ENCODE data around the gene ZNF154.

ZNF154 gene

GRCh38 chr19:57672466-57672865, 36.5 kb downstream of the ZNF154 start:
- no peak for DNase-seq

DNA sequence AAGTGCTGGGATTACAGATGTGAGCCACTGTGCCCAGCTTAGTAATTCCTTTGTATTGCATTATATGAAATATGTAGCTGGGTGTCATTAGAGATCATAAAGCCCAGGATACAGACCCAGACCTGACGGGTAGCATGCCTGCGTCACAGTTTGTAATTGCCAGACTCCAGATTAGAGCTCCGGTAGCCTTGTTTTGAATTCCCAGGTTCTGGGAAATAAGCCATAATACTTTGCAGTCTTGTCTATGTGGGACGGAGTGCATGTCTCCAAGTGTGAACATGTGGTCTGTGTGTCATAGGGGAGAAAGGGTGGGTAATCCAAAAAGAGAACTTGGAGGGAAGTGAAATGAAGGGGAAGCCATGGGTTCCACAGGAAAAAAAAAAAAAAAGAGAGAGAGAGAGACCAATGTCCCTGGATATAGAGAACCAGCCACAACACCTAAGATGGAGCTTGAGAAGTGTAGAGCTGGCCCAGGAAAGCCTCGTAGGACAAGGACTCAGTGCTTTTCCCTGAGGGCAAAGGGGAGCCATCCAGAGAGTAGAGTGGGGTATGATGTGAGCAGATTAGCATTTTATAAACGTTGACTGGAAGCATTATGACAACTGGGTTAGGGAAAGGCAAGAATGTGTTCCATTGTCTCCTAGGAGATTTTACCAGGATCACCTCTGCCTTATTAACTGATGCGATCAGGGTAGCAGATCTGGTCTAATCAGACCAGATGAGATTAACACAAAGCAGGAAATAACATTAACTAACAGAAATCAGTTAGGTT, 37.7 kb downstream of the ZNF154 start:
- no peak for DNase-seq

DNA sequence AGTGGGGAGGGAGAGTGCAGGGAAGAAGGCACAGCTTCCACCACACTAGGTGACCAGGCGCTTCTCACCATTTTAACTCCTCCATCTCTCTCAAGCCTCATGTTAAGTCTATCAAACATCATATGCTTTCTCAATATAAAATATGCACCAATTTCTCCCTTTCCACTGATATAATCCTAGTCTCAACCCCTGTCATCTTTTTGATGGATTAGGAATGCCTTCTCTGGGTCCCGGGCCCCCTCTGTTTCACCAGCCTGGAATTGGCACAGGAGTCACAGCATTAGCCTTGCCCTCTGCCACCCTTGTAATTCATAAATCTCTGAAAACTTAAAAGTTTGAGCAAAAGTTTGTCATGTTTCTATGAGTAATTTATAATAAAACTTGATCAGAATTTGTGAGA, 40.4 kb downstream of the ZNF154 start, which contains the start of gene ZSCAN4:
TSS of gene ZSCAN4 (plus strand) at position 301 of the 400 bp plus-strand sequence. CDS start 7,211 bp downstream, outside the sequence.
- DNase-seq, result no peak

GRCh38 chr19:57667228-57667627, 41.8 kb downstream of the ZNF154 start:
- no peak for DNase-seq

GRCh38 chr19:57665261-57665806, 43.7 kb downstream of the ZNF154 start:
- DNase-seq, result no peak

GRCh38 chr19:57664269-57665127, 44.5 kb downstream of the ZNF154 start:
- no peak for DNase-seq

DNA sequence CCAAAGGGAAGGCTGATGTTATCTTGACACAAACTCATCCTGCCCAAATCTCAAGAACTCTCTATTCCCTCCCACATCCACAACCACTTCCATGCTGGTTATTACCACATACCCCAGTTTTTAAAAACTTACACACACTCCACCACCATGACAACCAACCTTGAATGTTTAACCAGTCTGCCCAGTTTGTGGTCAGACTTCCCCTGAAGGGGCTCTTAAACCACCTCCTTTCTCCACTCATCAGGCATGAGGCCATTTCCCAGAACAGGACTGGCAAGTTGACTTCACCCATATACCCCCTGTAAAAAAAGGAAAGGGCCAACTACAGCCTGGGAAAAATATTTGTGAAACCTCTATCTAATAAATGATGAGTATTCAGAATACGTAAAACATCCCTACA, 52.7 kb downstream of the ZNF154 start:
- no peak for DNase-seq

DNA sequence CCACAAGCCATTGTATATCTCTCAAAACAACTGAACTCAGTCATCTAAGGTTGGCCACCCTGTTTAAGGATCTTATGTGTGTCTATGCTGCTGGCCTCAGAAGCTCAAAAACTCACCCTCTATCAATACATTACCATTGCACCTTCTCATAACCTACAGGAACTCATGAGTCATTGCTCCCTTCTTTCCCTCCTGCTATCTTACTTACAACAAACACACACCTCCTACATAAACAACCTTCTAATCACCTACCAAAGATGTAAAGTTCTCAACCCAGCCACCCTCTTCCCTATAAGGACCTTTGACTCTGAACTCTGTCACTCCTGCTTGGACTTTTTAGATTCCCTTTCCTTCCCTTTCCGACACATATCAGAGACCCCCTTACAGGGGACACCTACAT, 53.6 kb downstream of the ZNF154 start:
- DNase-seq, result no peak

DNA sequence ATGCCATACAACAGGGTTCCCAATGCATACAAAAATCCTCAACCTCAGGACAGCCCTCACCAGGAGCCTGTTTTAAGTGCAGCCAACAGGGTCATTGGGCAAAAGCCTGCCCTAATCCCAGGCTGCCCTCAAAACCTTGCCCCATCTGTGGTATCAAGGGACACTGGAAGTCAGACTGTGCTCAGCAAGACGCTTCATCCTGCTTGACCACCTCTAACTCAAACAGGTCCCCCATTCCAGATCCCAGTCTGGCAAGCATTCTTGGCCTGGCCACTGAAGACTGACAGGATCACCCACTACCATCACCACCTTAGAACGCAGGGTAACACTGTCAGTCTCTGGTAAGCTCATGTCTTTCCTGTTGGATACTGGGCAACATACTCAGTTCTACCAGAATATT, 55.3 kb downstream of the ZNF154 start:
- no peak for DNase-seq

- DNase-seq, result no peak
Measured at GRCh38 chr19:57651654-57651996, 57.4 kb downstream of the ZNF154 start.

DNA sequence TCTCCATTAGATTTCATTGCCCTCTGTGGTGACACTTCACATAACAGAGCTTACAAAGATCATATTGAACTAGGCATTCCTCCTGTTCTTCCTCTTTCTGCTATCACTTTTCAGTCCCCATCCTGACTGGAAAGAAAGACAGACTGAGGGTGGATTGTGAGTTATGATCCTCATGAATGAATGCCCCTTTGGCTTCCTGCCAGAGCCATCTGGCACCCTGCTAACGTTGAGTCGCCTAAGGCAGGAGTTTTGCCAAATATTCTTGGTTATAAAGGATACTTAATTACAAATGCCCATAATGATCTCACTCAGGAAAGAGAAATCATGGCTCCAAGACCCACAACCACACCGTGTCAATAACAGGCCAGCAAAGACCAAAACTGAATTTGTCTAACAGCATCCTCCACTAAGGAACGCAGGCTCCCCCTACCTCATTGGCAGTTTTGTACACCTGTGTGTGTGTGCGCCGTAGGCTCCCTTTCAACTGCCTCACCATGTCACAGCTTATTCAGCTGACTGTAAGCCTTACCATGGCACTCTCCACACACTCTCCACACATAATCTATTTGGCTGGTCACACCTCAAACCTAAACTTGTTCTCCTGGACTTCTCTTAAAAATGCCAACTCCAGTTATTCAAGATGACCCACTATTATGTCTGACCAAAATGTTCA, 60.5 kb downstream of the ZNF154 start:
- no peak for DNase-seq

Measured in SHP77 (cell line).